DND-41 (cell line): Measurements from ENCODE around the gene PLXNA4.

Experiments
- ATAC-seq: fragments of 200-7000 bp; cut with Tn5 transposase; 3 replicates; pipeline ENCODE4 v1.9.1; 2021; ENCODE audit warnings: low read depth; ENCODE audit not compliant: insufficient read depth
- DNase-seq: peaks from one replicate; pipeline ENCODE4 v3.0.0-alpha.2; 2020
- H2AFZ ChIP-seq: 2 replicates; pipeline ENCODE4 v1.6.0; 2012; ENCODE audit warnings: low read depth, low read length
- H3K27ac ChIP-seq: 2 replicates; pipeline ENCODE4 v1.5.1; 2012; ENCODE audit warnings: low read length, inconsistent platforms
- H3K27me3 ChIP-seq: fragments of 200-600 bp; sonication (generic); 2 replicates; pipeline ENCODE4 v1.6.0; 2012; ENCODE audit warnings: low read length, mild to moderate bottlenecking, inconsistent platforms; ENCODE audit not compliant: insufficient read depth, poor library complexity
- H3K36me3 ChIP-seq: 2 replicates; pipeline ENCODE4 v1.5.1; 2012; ENCODE audit warnings: low read length, inconsistent platforms; ENCODE audit not compliant: insufficient read depth
- H3K4me1 ChIP-seq: 2 replicates; pipeline ENCODE4 v1.5.1; 2012; ENCODE audit warnings: mild to moderate bottlenecking, low read length; ENCODE audit not compliant: insufficient read depth
- H3K4me2 ChIP-seq: 2 replicates; pipeline ENCODE4 v1.6.0; 2012; ENCODE audit warnings: mild to moderate bottlenecking, moderate library complexity, low read length, inconsistent platforms; ENCODE audit not compliant: insufficient read depth
- H3K4me3 ChIP-seq, 2 experiments: fragments of 200-600 bp in 1 of 2; shearing (Covaris generic) in 1 of 2; 2 replicates each; pipeline ENCODE4 v1.5.1; 2012 to 2016; ENCODE audit warnings: inconsistent platforms in 2 of 2, low read length in 2 of 2, mild to moderate bottlenecking in 2 of 2, low read depth in 1 of 2, moderate library complexity in 1 of 2
- H3K79me2 ChIP-seq: 2 replicates; pipeline ENCODE4 v1.6.0; 2012; ENCODE audit warnings: low read length, inconsistent platforms; ENCODE audit not compliant: insufficient read depth
- H3K9ac ChIP-seq: 2 replicates; pipeline ENCODE4 v1.6.0; 2012; ENCODE audit warnings: low read depth, mild to moderate bottlenecking, inconsistent platforms, low read length, moderate library complexity
- H3K9me3 ChIP-seq: 2 replicates; pipeline ENCODE4 v1.5.1; 2012; ENCODE audit warnings: low read length, moderate library complexity, mild to moderate bottlenecking, inconsistent platforms; ENCODE audit not compliant: insufficient read depth, severe bottlenecking
- H4K20me1 ChIP-seq: 2 replicates; pipeline ENCODE4 v1.6.0; 2012; ENCODE audit warnings: low read length; ENCODE audit not compliant: insufficient read depth
- CTCF ChIP-seq: IDR thresholded peaks from 2 replicates; pipeline ENCODE4 v1.5.1; 2012; ENCODE audit warnings: borderline replicate concordance, low read length, moderate library complexity, mild to moderate bottlenecking; ENCODE audit not compliant: poor library complexity, severe bottlenecking; ENCODE audit errors: extremely low read depth
- EZH2 ChIP-seq: IDR thresholded peaks from 3 replicates; pipeline ENCODE4 v1.6.1; 2012; ENCODE audit warnings: borderline replicate concordance, low read depth, mild to moderate bottlenecking, moderate library complexity, low read length, inconsistent platforms; ENCODE audit not compliant: severe bottlenecking

The PLXNA4 gene

GRCh38 chr7:132410861-132411541 is 165.3 kb downstream of the PLXNA4 start:
- Histone ChIP-seq H3K4me1 (no peaks in the 10 kb centered on the region), H3K79me2 (no peaks in the 10 kb centered on the region), H4K20me1 (no peaks in the 10 kb centered on the region), H3K36me3 (no peaks in the 10 kb centered on the region), H2AFZ (no peak overlapping the region), H3K27ac (no peak overlapping the region), H3K27me3 (no peaks in the 10 kb centered on the region), H3K4me2 (no peak overlapping the region), H3K9me3 (no peaks in the 10 kb centered on the region), H3K4me3 (no peak overlapping the region), H3K9ac (no peak overlapping the region)
- TF ChIP-seq EZH2, result no peak
- TF ChIP-seq CTCF, result no peak
- DNase-seq (no peak), ATAC-seq (no peak)

GRCh38 chr7:132410385-132410784 is 165.9 kb downstream of the PLXNA4 start:
- DNase-seq (no peak), ATAC-seq (no peak)
- H3K9ac ChIP-seq, result no peak overlapping the region
- H3K9me3 ChIP-seq, result no peaks in the 10 kb centered on the region
- H3K79me2 ChIP-seq, result no peaks in the 10 kb centered on the region
- H3K27ac ChIP-seq, result no peak overlapping the region
- H3K4me1 ChIP-seq, result no peaks in the 10 kb centered on the region
- no peak for TF ChIP-seq CTCF
- no peak for TF ChIP-seq EZH2
- H3K4me2 ChIP-seq, result no peak overlapping the region
- H3K36me3 ChIP-seq, result no peaks in the 10 kb centered on the region
- H4K20me1 ChIP-seq, result no peaks in the 10 kb centered on the region
- no peak overlapping the region for H3K4me3 ChIP-seq
- no peak overlapping the region for H2AFZ ChIP-seq
- H3K27me3 ChIP-seq, result no peaks in the 10 kb centered on the region

GRCh38 chr7:132407764-132408163 is 168.5 kb downstream of the PLXNA4 start:
- DNase-seq (no peak), ATAC-seq (no peak)
- Histone ChIP-seq H2AFZ (no peak overlapping the region), H3K9me3 (no peaks in the 10 kb centered on the region), H3K4me1 (no peaks in the 10 kb centered on the region), H3K4me3 (no peak overlapping the region), H3K36me3 (no peaks in the 10 kb centered on the region), H3K27me3 (no peaks in the 10 kb centered on the region), H3K4me2 (no peak overlapping the region), H3K79me2 (no peaks in the 10 kb centered on the region), H3K9ac (no peak overlapping the region), H3K27ac (no peak overlapping the region), H4K20me1 (no peaks in the 10 kb centered on the region)
- TF ChIP-seq EZH2 (no peak), CTCF (no peak)
